ENCODE data around the gene HCK. TPM values are rescaled to one million over a fixed set of nuclear protein-coding genes. Genes with fewer than 3 reads are reported as not detected.

HCK gene
- polyA plus RNA-seq, 2 of the 4 experiments (the other 2 are of a cell fraction), result 0.06 TPM; not detected in 1

DNA sequence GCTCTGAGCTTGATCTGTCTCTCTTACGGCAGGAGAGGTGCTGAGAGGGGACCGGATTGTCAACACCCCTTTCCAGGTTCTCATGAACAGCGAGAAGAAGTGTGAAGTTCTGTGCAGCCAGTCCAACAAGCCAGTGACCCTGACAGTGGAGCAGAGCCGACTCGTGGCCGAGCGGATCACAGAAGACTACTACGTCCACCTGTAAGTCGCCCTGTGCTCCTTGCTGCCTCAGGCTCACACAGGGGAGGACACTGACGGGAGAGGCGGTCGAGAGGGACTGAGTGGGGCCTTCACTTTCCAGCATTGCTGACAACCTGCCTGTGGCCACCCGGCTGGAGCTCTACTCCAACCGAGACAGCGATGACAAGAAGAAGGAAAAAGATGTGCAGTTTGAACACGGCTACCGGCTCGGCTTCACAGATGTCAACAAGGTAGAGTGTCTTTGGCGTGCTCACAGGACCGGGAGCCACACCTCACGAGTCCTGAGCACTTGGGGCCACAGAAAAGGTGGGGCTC lies 89.5 kb downstream of the HCK start (continued):
- TF ChIP-seq, protein P1, sequence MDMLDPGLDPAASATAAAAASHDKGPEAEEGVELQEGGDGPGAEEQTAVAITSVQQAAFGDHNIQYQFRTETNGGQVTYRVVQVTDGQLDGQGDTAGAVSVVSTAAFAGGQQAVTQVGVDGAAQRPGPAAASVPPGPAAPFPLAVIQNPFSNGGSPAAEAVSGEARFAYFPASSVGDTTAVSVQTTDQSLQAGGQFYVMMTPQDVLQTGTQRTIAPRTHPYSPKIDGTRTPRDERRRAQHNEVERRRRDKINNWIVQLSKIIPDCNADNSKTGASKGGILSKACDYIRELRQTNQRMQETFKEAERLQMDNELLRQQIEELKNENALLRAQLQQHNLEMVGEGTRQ (IDR thresholded peaks at IDR 0.05), result no peak

DNA sequence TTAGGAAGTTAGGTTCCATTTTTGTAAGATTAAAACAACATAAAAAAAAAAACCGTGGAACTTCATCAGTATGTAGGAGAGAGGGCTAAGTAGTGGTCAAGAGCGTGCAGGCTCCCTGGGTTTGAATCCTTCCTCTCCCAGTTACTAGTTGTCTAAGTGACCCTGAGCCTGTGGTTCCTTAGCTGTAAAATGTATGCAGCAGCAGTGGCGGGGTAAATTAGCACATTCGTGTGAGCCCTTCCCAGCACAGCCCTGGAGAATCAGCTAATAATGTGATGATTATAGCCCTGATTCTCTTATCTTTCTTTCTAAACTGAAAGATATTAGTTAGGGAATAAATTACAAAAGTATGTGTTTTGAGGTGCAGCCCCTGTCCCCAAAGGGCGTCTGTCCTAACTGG lies 90.0 kb downstream of the HCK start:
- 84% methylated on average over 5 of the region's 5 CpGs for WGBS (ENCODE audit: missing lambda C conversion rate)
- Histone ChIP-seq H3K27ac (no peak overlapping the region), H3K4me3 (no peak overlapping the region), H3K9me3 (no peaks in the 10 kb centered on the region), H3K4me2 (no peak overlapping the region), H3K4me1 (no peaks in the 10 kb centered on the region)
- ChIA-PET CTCF (interaction anchor here (1.8 kb wide), 1 partner anchor 13 kb away, joined by 6 read pairs; no protein-coding TSS in a partner anchor), POLR2A (no interaction called here)
- DNase-seq (ENCODE audit: low read depth in 1 of 2, low spot score in 1 of 2) (no peak), FAIRE-seq (no peak), ATAC-seq (no peak)
- TF ChIP-seq NFE2L2 (conservative IDR thresholded peaks at IDR 0.05; ENCODE audit: low read length) (no peak), KDM1A (IDR thresholded peaks at IDR 0.05; ENCODE audit: low read depth) (no peak), RFX5 (IDR thresholded peaks at IDR 0.05) (no peak), SMC3 (IDR thresholded peaks at IDR 0.05) (no peak), CBX8 (IDR thresholded peaks at IDR 0.05) (no peak), NR3C1 (IDR thresholded peaks at IDR 0.05) (no peak)
- TF ChIP-seq, protein P2, sequence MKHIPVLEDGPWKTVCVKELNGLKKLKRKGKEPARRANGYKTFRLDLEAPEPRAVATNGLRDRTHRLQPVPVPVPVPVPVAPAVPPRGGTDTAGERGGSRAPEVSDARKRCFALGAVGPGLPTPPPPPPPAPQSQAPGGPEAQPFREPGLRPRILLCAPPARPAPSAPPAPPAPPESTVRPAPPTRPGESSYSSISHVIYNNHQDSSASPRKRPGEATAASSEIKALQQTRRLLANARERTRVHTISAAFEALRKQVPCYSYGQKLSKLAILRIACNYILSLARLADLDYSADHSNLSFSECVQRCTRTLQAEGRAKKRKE (CRISPR knock-in tag; IDR thresholded peaks at IDR 0.05; ENCODE audit: low read depth), result no peak
- TF ChIP-seq, protein P3, sequence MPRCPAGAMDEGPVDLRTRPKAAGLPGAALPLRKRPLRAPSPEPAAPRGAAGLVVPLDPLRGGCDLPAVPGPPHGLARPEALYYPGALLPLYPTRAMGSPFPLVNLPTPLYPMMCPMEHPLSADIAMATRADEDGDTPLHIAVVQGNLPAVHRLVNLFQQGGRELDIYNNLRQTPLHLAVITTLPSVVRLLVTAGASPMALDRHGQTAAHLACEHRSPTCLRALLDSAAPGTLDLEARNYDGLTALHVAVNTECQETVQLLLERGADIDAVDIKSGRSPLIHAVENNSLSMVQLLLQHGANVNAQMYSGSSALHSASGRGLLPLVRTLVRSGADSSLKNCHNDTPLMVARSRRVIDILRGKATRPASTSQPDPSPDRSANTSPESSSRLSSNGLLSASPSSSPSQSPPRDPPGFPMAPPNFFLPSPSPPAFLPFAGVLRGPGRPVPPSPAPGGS (IDR thresholded peaks at IDR 0.05), result no peak

DNA sequence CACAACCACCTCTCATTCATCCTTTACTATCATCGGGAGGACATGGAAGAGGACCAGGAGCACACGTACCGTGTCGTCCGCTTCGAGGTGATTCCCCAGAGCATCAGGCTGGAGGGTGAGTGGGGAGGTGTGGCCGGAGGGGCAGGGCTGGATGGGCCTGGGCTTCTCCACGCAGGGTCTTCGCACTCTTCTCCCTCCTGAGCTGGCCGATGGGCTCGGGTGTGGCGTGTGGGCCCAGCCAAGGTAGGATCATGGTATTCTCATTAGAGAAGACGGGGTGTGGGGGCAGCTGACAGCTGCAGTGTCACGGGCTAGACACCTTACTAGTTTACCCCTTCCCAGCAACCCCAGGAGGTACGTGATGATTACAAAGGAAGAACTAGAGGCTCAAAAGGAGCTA lies 90.9 kb downstream of the HCK start:
- Histone ChIP-seq H3K9me3 (no peaks in the 10 kb centered on the region), H3K4me2 (no peak overlapping the region), H3K4me3 (no peak overlapping the region), H3K27ac (no peak overlapping the region), H3K4me1 (no peaks in the 10 kb centered on the region)
- FAIRE-seq (no peak), ATAC-seq (no peak), DNase-seq (ENCODE audit: low read depth in 1 of 2, low spot score in 1 of 2) (no peak)
- CTCF ChIA-PET, result interaction anchor here (1.8 kb wide), 1 partner anchor 12 kb away, joined by 6 read pairs; no protein-coding TSS in a partner anchor
- 90% methylated on average over 9 of the region's 15 CpGs for WGBS (ENCODE audit: missing lambda C conversion rate)
- POLR2A ChIA-PET, result no interaction called here
- TF ChIP-seq FOXS1 (CRISPR knock-in tag; IDR thresholded peaks at IDR 0.05) (no peak), JUNB (IDR thresholded peaks at IDR 0.05) (no peak), RCOR1 (IDR thresholded peaks at IDR 0.05; ENCODE audit: low read depth, low read length) (no peak), HDAC2 (IDR thresholded peaks at IDR 0.05) (no peak), NR3C1 (IDR thresholded peaks at IDR 0.05) (no peak), CHD4 (IDR thresholded peaks at IDR 0.05; ENCODE audit: borderline replicate concordance) (no peak), CBX8 (IDR thresholded peaks at IDR 0.05) (no peak), HOXB5 (CRISPR knock-in tag; IDR thresholded peaks at IDR 0.05) (no peak), TFCP2L1 (CRISPR knock-in tag; IDR thresholded peaks at IDR 0.05) (no peak), HOXB13 (CRISPR knock-in tag; IDR thresholded peaks at IDR 0.05; ENCODE audit: low read depth) (no peak), RNF2 (IDR thresholded peaks at IDR 0.05; ENCODE audit: borderline replicate concordance, low read depth) (no peak), FOSL2 (IDR thresholded peaks at IDR 0.05) (no peak), FOSL2 (CRISPR knock-in tag; IDR thresholded peaks at IDR 0.05) (no peak), KDM5A (IDR thresholded peaks at IDR 0.05) (no peak), CBX2 (IDR thresholded peaks at IDR 0.05; ENCODE audit: borderline replicate concordance, low read depth) (no peak), EHF (CRISPR knock-in tag; IDR thresholded peaks at IDR 0.05) (no peak), HEYL (CRISPR knock-in tag; IDR thresholded peaks at IDR 0.05) (no peak), EHMT2 (IDR thresholded peaks at IDR 0.05; ENCODE audit: low read depth) (no peak), CEBPB (IDR thresholded peaks at IDR 0.05) (no peak)
- TF ChIP-seq, protein P4, sequence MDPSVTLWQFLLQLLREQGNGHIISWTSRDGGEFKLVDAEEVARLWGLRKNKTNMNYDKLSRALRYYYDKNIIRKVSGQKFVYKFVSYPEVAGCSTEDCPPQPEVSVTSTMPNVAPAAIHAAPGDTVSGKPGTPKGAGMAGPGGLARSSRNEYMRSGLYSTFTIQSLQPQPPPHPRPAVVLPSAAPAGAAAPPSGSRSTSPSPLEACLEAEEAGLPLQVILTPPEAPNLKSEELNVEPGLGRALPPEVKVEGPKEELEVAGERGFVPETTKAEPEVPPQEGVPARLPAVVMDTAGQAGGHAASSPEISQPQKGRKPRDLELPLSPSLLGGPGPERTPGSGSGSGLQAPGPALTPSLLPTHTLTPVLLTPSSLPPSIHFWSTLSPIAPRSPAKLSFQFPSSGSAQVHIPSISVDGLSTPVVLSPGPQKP (IDR thresholded peaks at IDR 0.05; ENCODE audit: low read depth, low read length), result no peak
- TF ChIP-seq, protein P1 (IDR thresholded peaks at IDR 0.05), result no peak
